ENCODE data around the gene EP300. TPM values are rescaled to one million over a fixed set of nuclear protein-coding genes. Genes with fewer than 3 reads are reported as not detected.
A peak's percentile ranks its signal among the peaks of the same experiment; 100 is the strongest.

The EP300 gene
- polyA plus RNA-seq, 1 experiment, result 19.6 TPM

- POLR2A ChIA-PET, result no interaction called here
Observed at GRCh38 chr22:41085842-41086241, 6.5 kb upstream of the EP300 start.

GRCh38 chr22:41091132-41092022, 1.0 kb upstream of the EP300 start:
- peak overlapping the region; percentile 85 for H3K4me3 ChIP-seq (ENCODE audit: low read depth, low read length)
- no peaks in the 10 kb centered on the region; the same call in 1 of the 2 replicates for H3K9me3 ChIP-seq (ENCODE audit: control insufficient read depth, insufficient read depth, low read length)
- ChIA-PET CTCF (no interaction called here), POLR2A (interaction anchor here (0.6 to 3.9 kb wide), 3 partner anchors 69 to 140 kb away, joined by 3 to 32 read pairs (median 8); partner anchors contain the start of gene RBX1)
- no peak for TF ChIP-seq CTCF (IDR thresholded peaks at IDR 0.05; ENCODE audit: low read depth, low read length)
- no peaks in the 10 kb centered on the region for H3K27me3 ChIP-seq (ENCODE audit: control insufficient read depth, insufficient read depth, low read length)
- peak overlapping the region; percentile 99 for H3K27ac ChIP-seq (ENCODE audit: low read depth, low read length)
- peak; percentile 98 for DNase-seq (ENCODE audit: low read depth, low spot score)

More at GRCh38 chr22:41085842-41086241, 6.5 kb upstream of the EP300 start:
- Histone ChIP-seq H3K4me3 (ENCODE audit: low read depth, low read length) (no peak overlapping the region), H3K27ac (ENCODE audit: low read depth, low read length) (no peak overlapping the region), H3K9me3 (ENCODE audit: control insufficient read depth, insufficient read depth, low read length) (no peaks in the 10 kb centered on the region), H3K27me3 (ENCODE audit: control insufficient read depth, insufficient read depth, low read length) (no peaks in the 10 kb centered on the region)
- no peak for DNase-seq (ENCODE audit: low read depth, low spot score)
- CTCF ChIA-PET, result no interaction called here
- no peak for TF ChIP-seq CTCF (IDR thresholded peaks at IDR 0.05; ENCODE audit: low read depth, low read length)

- no peaks in the 10 kb centered on the region; the same call in 1 of the 2 replicates for H3K9me3 ChIP-seq (ENCODE audit: control insufficient read depth, insufficient read depth, low read length)
- no peak for DNase-seq (ENCODE audit: low read depth, low spot score)
- TF ChIP-seq CTCF (IDR thresholded peaks at IDR 0.05; ENCODE audit: low read depth, low read length), result no peak
- no peaks in the 10 kb centered on the region for H3K27me3 ChIP-seq (ENCODE audit: control insufficient read depth, insufficient read depth, low read length)
- peak overlapping the region; percentile 85 for H3K4me3 ChIP-seq (ENCODE audit: low read depth, low read length)
- peak overlapping the region; percentile 78 for H3K27ac ChIP-seq (ENCODE audit: low read depth, low read length)
- ChIA-PET CTCF (interaction anchor here (0.5 to 3.3 kb wide), 3 partner anchors 12 to 180 kb away, joined by 3 to 25 read pairs (median 9); no protein-coding TSS in a partner anchor), POLR2A (interaction anchor here (0.7 to 3.9 kb wide), 5 partner anchors 40 to 142 kb away, joined by 3 to 32 read pairs (median 3); partner anchors contain the start of gene RBX1)
Observed at GRCh38 chr22:41092847-41093411, 537 bp downstream of the EP300 start.

GRCh38 chr22:41094041-41094593, 1.7 kb downstream of the EP300 start:
- Histone ChIP-seq H3K4me3 (ENCODE audit: low read depth, low read length) (peak overlapping the region; percentile 85), H3K27ac (ENCODE audit: low read depth, low read length) (no peak overlapping the region), H3K27me3 (ENCODE audit: control insufficient read depth, insufficient read depth, low read length) (no peaks in the 10 kb centered on the region), H3K9me3 (ENCODE audit: control insufficient read depth, insufficient read depth, low read length) (no peaks in the 10 kb centered on the region; the same call in 1 of the 2 replicates)
- CTCF ChIA-PET, result interaction anchor here (1.2 to 3.3 kb wide), 2 partner anchors 13 to 172 kb away, joined by 3 to 25 read pairs; no protein-coding TSS in a partner anchor
- no peak for DNase-seq (ENCODE audit: low read depth, low spot score)
- no peak for TF ChIP-seq CTCF (IDR thresholded peaks at IDR 0.05; ENCODE audit: low read depth, low read length)
- POLR2A ChIA-PET, result interaction anchor here (0.6 to 3.9 kb wide), 3 partner anchors 91 to 143 kb away, joined by 3 to 32 read pairs (median 8); partner anchors contain the start of gene RBX1

Measured in AG04450 (cell line).